OCI-LY7 (cell line): ENCODE measurements around the gene CTSH. TPM values are rescaled to one million over a fixed set of nuclear protein-coding genes. Genes with fewer than 3 reads are reported as not detected.

Experiments
- BruUV-seq: library from RNA; stranded (reverse); fragments of 400-500 nt; replicated peaks from 2 replicates; lab custom pipeline; 2021; lab: Mats Ljungman, UMichigan
- CTCF ChIA-PET: fragments of 300-600 bp; sonication (Branson Sonifier 250); formaldehyde crosslinking; loops from one replicate; lab custom pipeline; 2022; ENCODE audit warnings: antibody characterized with exemption; ENCODE audit not compliant: unreplicated experiment; lab: Charles Lee
- POLR2A ChIA-PET: fragments of 300-600 bp; sonication (Branson Sonifier 250); formaldehyde crosslinking; loops from one replicate; lab custom pipeline; 2022; ENCODE audit warnings: antibody characterized with exemption; lab: Charles Lee
- DNase-seq: peaks from one replicate; pipeline ENCODE4 v3.0.0-alpha.2; 2015; ENCODE audit warnings: low spot score
- H2AFZ ChIP-seq: fragments of 200-600 bp; sonication (generic), shearing (Covaris generic); 2 replicates; pipeline ENCODE4 v1.6.1; 2014; ENCODE audit warnings: mild to moderate bottlenecking, antibody characterized with exemption, low read length, moderate library complexity
- H3K27ac ChIP-seq: fragments of 200-600 bp; sonication (generic); 2 replicates; pipeline ENCODE4 v1.5.1; 2014; ENCODE audit warnings: mixed run types, low read depth, mild to moderate bottlenecking, moderate library complexity, low read length, inconsistent platforms; ENCODE audit not compliant: poor library complexity, severe bottlenecking
- H3K36me3 ChIP-seq: fragments of 200-600 bp; sonication (generic); 2 replicates; pipeline ENCODE4 v1.6.1; 2014; ENCODE audit warnings: mild to moderate bottlenecking, antibody characterized with exemption, low read length, moderate library complexity, mixed read lengths; ENCODE audit not compliant: insufficient read depth
- H3K4me1 ChIP-seq: fragments of 200-600 bp; sonication (generic); 2 replicates; pipeline ENCODE4 v1.5.1; 2014; ENCODE audit warnings: mild to moderate bottlenecking, low read length; ENCODE audit not compliant: insufficient read depth, poor library complexity, severe bottlenecking
- H3K4me2 ChIP-seq: fragments of 200-600 bp; sonication (generic); 2 replicates; pipeline ENCODE4 v1.6.1; 2014; ENCODE audit warnings: mild to moderate bottlenecking, low read length
- H3K4me3 ChIP-seq: fragments of 200-600 bp; sonication (generic); 2 replicates; pipeline ENCODE4 v1.5.1; 2014; ENCODE audit warnings: mild to moderate bottlenecking, low read depth, low read length; ENCODE audit not compliant: poor library complexity, severe bottlenecking
- H3K79me2 ChIP-seq: fragments of 200-600 bp; sonication (generic); 2 replicates; pipeline ENCODE4 v1.6.1; 2016; ENCODE audit warnings: low read depth, mild to moderate bottlenecking, low read length, moderate library complexity, mixed read lengths; ENCODE audit not compliant: insufficient read depth
- H3K9me2 ChIP-seq: fragments of 200-600 bp; sonication (generic); 2 replicates; pipeline ENCODE4 v1.6.1; 2016; ENCODE audit warnings: mild to moderate bottlenecking, low read length, mixed read lengths; ENCODE audit not compliant: insufficient read depth
- H3K9me3 ChIP-seq: fragments of 200-600 bp; sonication (generic); 2 replicates; pipeline ENCODE4 v1.6.1; 2014; ENCODE audit warnings: mild to moderate bottlenecking, mixed run types, low read length, mixed read lengths
- H4K20me1 ChIP-seq: fragments of 200-600 bp; sonication (generic); 2 replicates; pipeline ENCODE4 v1.6.1; 2014; ENCODE audit warnings: mild to moderate bottlenecking, antibody characterized with exemption, low read length, moderate library complexity, mixed read lengths; ENCODE audit not compliant: insufficient read depth
- CTCF ChIP-seq: fragments of 200-600 bp; sonication (generic); conservative IDR thresholded peaks from 2 replicates; pipeline ENCODE4 v1.5.1; 2014; ENCODE audit warnings: mild to moderate bottlenecking, antibody characterized with exemption, low read length, moderate library complexity, mixed read lengths
- EZH2phosphoT487 ChIP-seq: fragments of 200-600 bp; sonication (generic); IDR thresholded peaks from 2 replicates; pipeline ENCODE4 v1.6.1; 2018; ENCODE audit warnings: low read depth, borderline replicate concordance, mild to moderate bottlenecking, mixed run types, antibody characterized with exemption, low read length, moderate library complexity, mixed read lengths
- intact Hi-C: fragments of 100-400 bp; cut with micrococcal nuclease; formaldehyde crosslinking; loops from one replicate; pipeline ENCODE4 v1.10.0; 2022; ENCODE audit not compliant: unreplicated experiment
- total RNA-seq, 2 experiments: library from RNA; depleted of rRNA in 1 of 2; stranded (reverse); fragments of >200 nt in 1 of 2; shearing (Covaris generic) in 1 of 2; gene quantifications; 2 replicates each; pipeline ENCODE4 v1.2.3, GENCODE V29; 2014 to 2022

CTSH gene
- total RNA-seq, 2 experiments from 2014 or later: 21.5 to 26.9 TPM

GRCh38 chr15:78951841-78952238 is 7.0 kb upstream of the CTSH start:
- no peak for TF ChIP-seq CTCF
- TF ChIP-seq EZH2phosphoT487: no peak
- Histone ChIP-seq H3K9me3 (no peaks in the 10 kb centered on the region), H3K36me3 (no peaks in the 10 kb centered on the region), H3K4me3 (no peak overlapping the region), H3K27ac (no peak overlapping the region), H2AFZ (peak overlapping the region; percentile 95), H3K4me1 (peaks cover 13% of the 10 kb centered on the region), H3K4me2 (peak overlapping the region; percentile 49), H3K9me2 (no peaks in the 10 kb centered on the region), H3K79me2 (no peaks in the 10 kb centered on the region), H4K20me1 (no peaks in the 10 kb centered on the region)
- intact Hi-C loops: no loop called here
- no TSS peak for BruUV-seq
- DNase-seq: no peak
- CTCF ChIA-PET: no interaction called here
- POLR2A ChIA-PET: interaction anchor here (1.9 kb wide), 1 partner anchor 16 kb away, joined by 4 read pairs; no protein-coding TSS in a partner anchor

DNA sequence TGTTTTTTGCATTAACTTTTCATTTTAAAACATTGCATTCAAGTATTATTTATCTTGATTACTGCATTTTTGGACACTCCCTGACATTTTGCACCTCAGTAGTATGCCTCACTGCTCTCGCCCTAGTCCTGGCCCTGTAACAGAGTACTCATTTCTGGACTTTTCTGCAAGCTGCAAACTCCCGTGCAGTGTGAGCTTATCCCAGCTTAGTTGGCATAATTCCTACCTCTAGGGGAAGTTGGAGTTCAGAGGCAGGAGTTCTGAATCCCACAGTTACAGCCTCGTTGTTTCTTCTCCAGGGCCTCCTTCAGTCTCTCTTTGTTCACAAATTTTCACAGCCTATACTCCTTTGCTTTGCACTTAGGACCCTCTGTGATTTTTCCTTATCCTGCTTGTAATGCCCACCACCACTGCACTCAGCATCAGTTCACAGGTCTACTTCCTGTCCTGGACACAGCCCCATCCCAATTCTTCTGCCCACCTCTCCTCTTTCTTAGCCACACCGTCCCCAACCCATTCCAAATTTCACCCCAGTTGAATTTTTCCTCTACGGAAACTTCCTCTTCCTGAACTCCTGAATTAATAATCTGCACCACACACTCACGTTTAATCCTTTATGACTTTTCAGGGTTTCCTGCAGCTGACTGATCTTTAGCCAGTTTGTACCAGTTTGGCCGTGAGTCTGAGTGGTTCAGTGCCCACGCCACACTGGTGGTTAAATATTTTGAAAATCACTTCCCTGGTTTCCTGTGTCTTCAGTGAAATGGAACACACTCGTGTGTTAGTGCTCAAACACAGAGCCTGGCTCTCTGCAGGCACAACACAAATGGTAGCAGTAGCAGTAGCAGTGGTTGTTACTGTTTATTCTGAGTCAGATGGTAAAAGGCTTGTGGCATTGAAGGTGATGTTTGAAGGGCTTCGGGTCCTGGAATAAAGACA is 6.3 kb upstream of the CTSH start:
- CTCF ChIA-PET: no interaction called here
- no peaks in the 10 kb centered on the region for H3K36me3 ChIP-seq
- intact Hi-C loops: no loop called here
- peak overlapping the region; percentile 95 for H2AFZ ChIP-seq
- peak overlapping the region; percentile 49 for H3K4me2 ChIP-seq
- H3K4me3 ChIP-seq: no peak overlapping the region
- no peaks in the 10 kb centered on the region for H3K9me2 ChIP-seq
- H3K9me3 ChIP-seq: no peaks in the 10 kb centered on the region
- no TSS peak for BruUV-seq
- POLR2A ChIA-PET: no interaction called here
- H3K27ac ChIP-seq: no peak overlapping the region
- no peaks in the 10 kb centered on the region for H4K20me1 ChIP-seq
- no peaks in the 10 kb centered on the region for H3K79me2 ChIP-seq
- DNase-seq: peak; percentile 47
- TF ChIP-seq EZH2phosphoT487: no peak
- TF ChIP-seq CTCF: no peak
- peaks cover 13% of the 10 kb centered on the region for H3K4me1 ChIP-seq

DNA sequence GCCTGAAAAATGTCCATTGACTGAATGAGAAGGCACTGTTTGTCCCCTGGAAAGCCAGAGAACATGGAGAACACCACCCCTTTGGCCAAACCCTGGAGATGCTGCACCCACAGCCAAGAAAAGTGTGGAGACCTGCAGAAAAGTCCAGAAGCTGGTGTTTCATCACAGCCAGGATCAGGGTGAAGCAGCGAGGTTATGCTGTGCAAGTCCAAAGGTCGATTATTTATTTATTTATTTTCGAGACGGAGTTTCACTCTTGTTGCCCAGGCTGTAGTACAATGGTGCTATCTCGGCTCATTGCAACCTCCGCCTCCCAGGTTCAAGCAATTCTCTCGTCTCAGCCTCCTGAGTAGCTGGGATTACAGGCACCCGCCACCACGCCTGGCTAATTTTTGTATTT is 5.5 kb upstream of the CTSH start:
- Histone ChIP-seq H3K27ac (no peak overlapping the region), H3K4me2 (no peak overlapping the region), H3K4me3 (no peak overlapping the region), H3K9me2 (no peaks in the 10 kb centered on the region), H3K79me2 (no peaks in the 10 kb centered on the region), H4K20me1 (no peaks in the 10 kb centered on the region), H3K9me3 (no peaks in the 10 kb centered on the region), H3K4me1 (peaks cover 13% of the 10 kb centered on the region), H3K36me3 (no peaks in the 10 kb centered on the region), H2AFZ (no peak overlapping the region)
- no peak for DNase-seq
- ChIA-PET CTCF (no interaction called here), POLR2A (no interaction called here)
- intact Hi-C loops: no loop called here
- TF ChIP-seq CTCF: no peak
- no peak for TF ChIP-seq EZH2phosphoT487
- no TSS peak for BruUV-seq
